C4-2B (cell line): Measurements from ENCODE around the gene CHN2.

ENCODE experiments used
- H3K27ac ChIP-seq: fragments of 450-650 bp; 2 replicates; pipeline ENCODE4 v1.5.1; 2017
- ZFX ChIP-seq: fragments of 450-650 bp; IDR thresholded peaks from 2 replicates; pipeline ENCODE4 v1.6.1; 2017
- TF ChIP-seq, protein P1 (sequence below): fragments of 450-650 bp; conservative IDR thresholded peaks from 2 replicates; pipeline ENCODE4 v1.5.1; 2017; ENCODE audit warnings: mild to moderate bottlenecking

Gene CHN2

DNA sequence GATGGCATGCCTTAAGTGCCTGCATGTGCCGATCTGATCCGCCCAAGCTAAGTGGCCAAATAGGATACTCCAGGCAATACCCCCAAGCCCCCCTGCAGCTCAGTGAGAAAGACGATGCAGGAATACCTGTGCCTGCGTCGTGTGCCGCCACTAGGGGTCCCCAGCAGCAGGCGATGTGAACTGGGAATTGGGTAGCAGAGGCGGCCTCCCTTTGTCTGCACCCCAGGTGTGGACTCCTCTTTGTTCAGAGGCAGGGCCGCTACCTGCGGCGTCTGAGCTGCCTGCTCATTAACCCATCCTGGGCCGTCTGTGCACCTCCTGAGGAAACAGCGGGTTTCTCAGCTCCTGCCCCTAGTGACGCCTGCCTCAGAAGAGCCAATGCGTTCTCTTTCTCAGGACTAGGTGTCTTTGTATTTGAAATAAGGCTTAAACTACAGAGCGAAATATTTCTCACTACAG is 4.8 kb upstream of the CHN2 start:
- TF ChIP-seq ZFX = no peak
- TF ChIP-seq, protein P1, sequence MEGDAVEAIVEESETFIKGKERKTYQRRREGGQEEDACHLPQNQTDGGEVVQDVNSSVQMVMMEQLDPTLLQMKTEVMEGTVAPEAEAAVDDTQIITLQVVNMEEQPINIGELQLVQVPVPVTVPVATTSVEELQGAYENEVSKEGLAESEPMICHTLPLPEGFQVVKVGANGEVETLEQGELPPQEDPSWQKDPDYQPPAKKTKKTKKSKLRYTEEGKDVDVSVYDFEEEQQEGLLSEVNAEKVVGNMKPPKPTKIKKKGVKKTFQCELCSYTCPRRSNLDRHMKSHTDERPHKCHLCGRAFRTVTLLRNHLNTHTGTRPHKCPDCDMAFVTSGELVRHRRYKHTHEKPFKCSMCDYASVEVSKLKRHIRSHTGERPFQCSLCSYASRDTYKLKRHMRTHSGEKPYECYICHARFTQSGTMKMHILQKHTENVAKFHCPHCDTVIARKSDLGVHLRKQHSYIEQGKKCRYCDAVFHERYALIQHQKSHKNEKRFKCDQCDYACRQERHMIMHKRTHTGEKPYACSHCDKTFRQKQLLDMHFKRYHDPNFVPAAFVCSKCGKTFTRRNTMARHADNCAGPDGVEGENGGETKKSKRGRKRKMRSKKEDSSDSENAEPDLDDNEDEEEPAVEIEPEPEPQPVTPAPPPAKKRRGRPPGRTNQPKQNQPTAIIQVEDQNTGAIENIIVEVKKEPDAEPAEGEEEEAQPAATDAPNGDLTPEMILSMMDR = peak; percentile 95
- no peak overlapping the region for H3K27ac ChIP-seq

DNA sequence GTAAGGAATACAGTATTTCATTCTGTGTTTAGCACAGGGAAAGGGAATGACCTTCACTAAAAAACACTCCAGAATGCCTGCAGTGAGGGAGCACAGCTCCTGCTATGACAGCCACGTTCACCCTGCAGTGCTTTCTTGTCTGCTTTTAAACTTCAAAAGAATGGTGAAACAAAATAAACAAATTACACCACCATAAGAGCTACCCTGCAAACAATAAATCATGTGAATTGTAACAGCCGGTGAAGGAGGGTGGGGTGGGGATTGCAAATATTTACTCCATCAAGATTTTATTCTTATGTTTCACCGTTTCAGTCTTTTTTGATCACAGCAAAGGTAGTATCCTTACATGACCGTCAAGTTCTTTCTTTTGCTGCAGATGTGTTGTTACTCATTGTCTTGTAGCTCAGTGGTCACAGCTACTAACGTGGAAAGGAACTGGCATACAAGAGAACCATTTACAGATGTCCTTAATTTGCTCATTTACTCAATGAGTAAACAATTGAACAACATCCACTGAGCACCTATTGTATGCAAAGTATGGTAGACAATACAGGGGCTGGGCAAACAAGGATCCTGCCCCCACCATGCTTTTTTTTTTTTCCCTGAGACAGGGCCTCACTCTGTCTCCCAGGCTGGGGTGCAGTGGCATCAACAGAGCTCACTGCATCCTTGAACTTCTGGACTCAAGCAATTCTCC is 4.1 kb upstream of the CHN2 start:
- TF ChIP-seq ZFX = no peak
- TF ChIP-seq, protein P1 = no peak
- no peak overlapping the region for H3K27ac ChIP-seq

DNA sequence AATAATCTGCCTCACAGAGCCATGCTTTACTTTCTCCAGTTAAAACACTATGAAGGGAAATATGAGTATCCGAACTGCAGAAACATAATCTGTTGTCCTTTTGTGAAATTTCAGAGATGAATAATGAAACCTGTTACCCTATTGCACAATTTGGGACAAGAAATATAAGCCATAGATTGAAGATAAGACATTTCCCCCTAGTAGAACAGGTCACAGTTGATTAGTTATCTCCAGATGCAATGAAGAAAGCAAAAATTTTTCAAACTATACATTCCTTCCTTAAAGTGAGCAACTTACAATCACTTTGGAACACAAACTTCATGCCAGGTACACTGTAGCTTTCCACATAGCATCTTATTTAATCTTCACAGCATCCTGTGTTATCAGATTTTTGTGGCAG is 2.3 kb upstream of the CHN2 start:
- TF ChIP-seq, protein P1 = no peak
- TF ChIP-seq ZFX = no peak
- no peak overlapping the region for H3K27ac ChIP-seq

DNA sequence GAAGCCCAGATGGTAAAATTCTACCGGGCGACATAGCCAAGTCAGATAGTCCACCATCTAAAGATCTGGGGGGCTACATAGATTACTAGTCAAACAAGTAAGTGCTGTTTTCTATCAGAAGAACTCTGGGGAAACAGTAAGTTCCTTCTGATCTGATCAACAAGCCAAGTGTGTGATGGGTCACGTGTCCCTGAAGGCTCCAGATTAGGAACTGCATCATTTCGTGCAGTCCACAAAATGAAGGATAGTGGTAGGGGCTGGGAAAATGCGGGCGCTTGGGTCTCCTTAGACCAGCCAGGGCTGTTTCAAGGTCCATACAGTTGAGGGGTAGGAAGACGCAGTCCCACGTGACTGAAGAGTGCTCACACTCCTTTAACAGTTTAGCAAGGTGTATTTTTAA is 1.8 kb upstream of the CHN2 start:
- no peak for TF ChIP-seq ZFX
- TF ChIP-seq, protein P1 = no peak
- no peak overlapping the region for H3K27ac ChIP-seq

DNA sequence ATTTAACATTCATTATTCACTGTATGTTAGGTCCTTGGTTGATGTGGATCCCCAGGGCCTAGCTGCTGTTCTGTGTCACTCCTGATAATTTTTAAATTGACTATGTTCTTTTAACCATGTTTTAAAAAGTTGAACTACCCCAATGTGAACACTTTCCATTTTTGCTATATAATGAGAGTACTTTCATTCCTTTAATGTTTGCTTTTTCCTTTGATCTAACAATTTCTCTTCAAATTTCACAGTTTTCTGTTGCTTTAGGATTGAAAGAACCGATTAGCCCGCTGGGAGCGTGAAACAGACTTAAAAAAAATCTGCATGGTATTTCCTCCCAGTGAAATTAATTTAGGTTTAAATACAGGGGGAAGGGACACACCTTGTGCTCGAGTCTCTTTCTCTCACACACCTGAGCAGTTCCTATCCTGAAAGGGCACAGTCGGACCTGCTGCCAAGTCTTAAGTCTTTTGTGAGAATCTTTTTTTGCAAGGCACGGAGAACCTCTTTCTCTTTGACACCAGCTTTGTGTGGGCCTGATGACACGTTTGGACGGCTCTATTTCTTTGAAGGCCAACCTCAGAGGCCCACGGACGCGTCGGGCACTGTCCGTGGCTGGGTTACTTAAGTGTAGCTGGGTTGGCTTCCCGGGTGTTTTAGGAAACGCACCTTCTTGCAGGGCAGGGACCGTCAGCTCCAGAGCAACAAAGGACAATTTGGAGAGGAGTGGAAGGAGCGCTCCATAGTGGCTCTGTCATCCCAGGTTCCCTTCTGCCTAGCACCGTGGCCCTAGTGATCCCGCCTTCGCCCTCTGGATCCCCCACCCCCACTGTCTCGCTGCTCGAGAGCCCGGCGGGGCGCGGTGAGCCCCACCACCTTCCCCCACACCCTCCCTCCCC is 1.0 kb upstream of the CHN2 start:
- no peak for TF ChIP-seq ZFX
- TF ChIP-seq, protein P1 = no peak
- no peak overlapping the region for H3K27ac ChIP-seq

DNA sequence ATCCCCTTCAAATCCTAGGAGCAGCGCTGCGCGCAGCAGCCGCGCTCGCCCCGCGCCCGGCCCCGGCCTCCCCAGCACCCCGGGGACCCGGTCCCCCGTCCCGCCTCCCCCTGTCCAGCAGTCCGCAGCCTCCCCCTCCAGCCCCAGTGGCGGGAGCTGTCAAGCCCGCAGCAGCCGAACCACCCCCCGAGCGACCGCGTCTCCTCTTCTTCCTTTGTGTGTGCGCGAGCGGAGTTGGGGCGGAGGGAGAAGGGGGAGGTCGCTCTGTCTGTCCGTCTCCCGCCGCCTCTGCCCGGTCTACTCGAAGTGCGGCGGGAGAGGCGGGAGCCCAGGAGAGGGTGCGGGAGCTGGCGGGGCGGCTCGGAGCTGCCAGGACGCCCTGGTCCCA is 375 bp upstream of the CHN2 start:
- TF ChIP-seq, protein P1 = no peak
- TF ChIP-seq ZFX = no peak
- no peak overlapping the region for H3K27ac ChIP-seq

DNA sequence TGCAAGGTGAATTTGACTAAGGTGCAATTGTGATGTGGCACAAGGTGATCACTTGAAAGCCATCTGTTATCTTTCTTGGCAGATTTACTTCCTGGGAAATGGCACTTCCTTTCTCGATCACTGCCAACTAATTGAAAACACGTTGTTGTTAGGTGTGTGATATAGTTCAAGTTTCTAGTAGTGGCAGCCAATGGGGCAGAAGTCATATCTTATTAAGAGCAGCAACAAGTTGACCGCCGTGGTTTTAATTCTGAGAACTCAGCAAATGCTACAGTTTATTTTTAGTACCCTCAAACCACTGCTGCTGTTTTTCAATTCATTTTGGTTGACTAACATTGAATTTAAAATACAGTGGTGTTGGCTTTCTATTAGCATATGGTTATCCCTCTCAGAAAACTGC is 1.6 kb downstream of the CHN2 start:
- TF ChIP-seq, protein P1 = no peak
- TF ChIP-seq ZFX = no peak

More for the DNA sequence above, 1.6 kb downstream of the CHN2 start:
- H3K27ac ChIP-seq = no peak overlapping the region
